NCI-H2196 treated with DMSO at 0.1 percent for 48 hours (cell line): Measurements from ENCODE around the gene HEXIM2.
"Not testable (repeated sequence)": the region's sequence is repeated elsewhere in the genome, so short reads cannot be mapped to it uniquely, and the experiment has no call there.

ENCODE experiments used
- DNase-seq: peaks from one replicate; lab custom pipeline; 2025; ENCODE audit not compliant: unreplicated experiment; lab: John Stamatoyannopoulos, UW

Gene HEXIM2

GRCh38 chr17:45168991-45169752 is 7.5 kb downstream of the HEXIM2 start:
- no peak for DNase-seq

- DNase-seq = no peak
These were observed 8.7 kb downstream of the HEXIM2 start for GRCh38 chr17:45170280-45170930.

GRCh38 chr17:45170931-45171337 is 9.3 kb downstream of the HEXIM2 start:
- peak; percentile 67 for DNase-seq

GRCh38 chr17:45171338-45172231 is 9.9 kb downstream of the HEXIM2 start:
- DNase-seq = peak; percentile 77

GRCh38 chr17:45172232-45172540 is 10.5 kb downstream of the HEXIM2 start:
- DNase-seq = no peak

GRCh38 chr17:45172541-45173286 is 11.0 kb downstream of the HEXIM2 start:
- DNase-seq = peak; percentile 84

- DNase-seq = no peak
These were observed 14.1 kb downstream of the HEXIM2 start for GRCh38 chr17:45175759-45176115.

- DNase-seq = no peak
These were observed 15.9 kb downstream of the HEXIM2 start for GRCh38 chr17:45177563-45177962.

GRCh38 chr17:45184144-45184543 is 22.5 kb downstream of the HEXIM2 start:
- no peak for DNase-seq

GRCh38 chr17:45186801-45187354 is 25.2 kb downstream of the HEXIM2 start:
- no peak for DNase-seq

GRCh38 chr17:45189009-45189408 is 27.3 kb downstream of the HEXIM2 start:
- no peak for DNase-seq

GRCh38 chr17:45190503-45191255 is 29.0 kb downstream of the HEXIM2 start:
- DNase-seq = no peak

- no peak for DNase-seq
These were observed 33.7 kb downstream of the HEXIM2 start for GRCh38 chr17:45195424-45195823.

- DNase-seq = no peak
These were observed 35.4 kb downstream of the HEXIM2 start for GRCh38 chr17:45197108-45197507.

- peak; percentile 86 for DNase-seq
These were observed 36.1 kb downstream of the HEXIM2 start for GRCh38 chr17:45197555-45198334.

GRCh38 chr17:45200701-45201100 is 39.0 kb downstream of the HEXIM2 start:
- no peak for DNase-seq

GRCh38 chr17:45201457-45201856 is 39.8 kb downstream of the HEXIM2 start:
- no peak for DNase-seq

GRCh38 chr17:45201880-45202279 is 40.2 kb downstream of the HEXIM2 start:
- not testable (repeated sequence) for DNase-seq

GRCh38 chr17:45218895-45219661 is 57.4 kb downstream of the HEXIM2 start:
- peak; percentile 43 for DNase-seq
